ENCODE measurements around the gene ZDHHC12. TPM values are rescaled to one million over a fixed set of nuclear protein-coding genes. Genes with fewer than 3 reads are reported as not detected.

The ZDHHC12 gene
- total and polyA plus RNA-seq, 2 of the 13 experiments (the other 11 are each of a cell fraction or from before 2014, with no cell fraction given): 25.4 to 28.0 TPM

DNA sequence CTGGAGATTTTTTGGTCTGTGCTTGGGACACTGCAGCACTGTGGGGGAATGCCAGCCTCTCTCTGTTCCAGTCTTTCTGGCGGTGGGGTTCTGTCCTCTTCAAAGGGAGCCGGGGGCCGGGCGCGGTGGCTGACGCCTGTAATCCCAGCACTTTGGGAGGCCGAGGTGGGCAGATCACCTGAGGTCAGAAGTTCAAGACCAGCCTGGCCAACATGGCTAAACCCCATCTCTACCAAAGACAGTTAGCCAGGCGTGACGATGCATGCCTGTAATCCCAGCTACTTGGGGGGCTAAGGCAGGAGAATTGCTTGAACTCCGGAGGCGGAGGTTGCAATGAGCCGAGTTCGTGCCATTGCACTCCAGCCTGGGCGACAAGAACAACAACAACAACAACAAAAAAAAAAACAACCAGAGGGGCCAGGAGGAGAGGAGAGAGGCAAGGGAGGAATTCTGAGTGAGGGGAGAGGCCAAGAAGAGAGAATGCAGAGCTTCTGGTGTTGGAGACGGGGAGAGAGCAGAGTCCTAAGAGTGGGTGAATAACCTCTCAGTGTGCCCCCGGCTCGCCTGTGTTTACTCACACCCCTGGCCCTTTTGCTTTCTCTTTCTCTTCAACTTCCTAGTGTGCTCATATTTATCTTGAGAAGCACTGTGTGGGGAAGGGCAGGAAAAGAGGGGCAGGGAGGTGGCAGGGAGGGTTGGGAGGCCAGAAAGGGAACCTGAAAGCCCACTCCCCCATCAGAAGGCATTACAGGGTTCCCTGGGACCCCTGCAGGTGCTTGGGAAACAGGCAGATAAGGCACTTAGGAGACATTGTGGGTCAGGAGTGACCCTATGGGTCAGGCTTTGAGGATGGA, 38.1 kb downstream of the ZDHHC12 start (continued):
- TF ChIP-seq RARA (CRISPR knock-in tag; IDR thresholded peaks at IDR 0.05) (0 out of 2 replicates have a peak, but pooled peaks have one; percentile 6), JUND (CRISPR knock-in tag; IDR thresholded peaks at IDR 0.05) (no peak), ZFP62 (CRISPR knock-in tag; IDR thresholded peaks at IDR 0.05) (no peak), ZNF230 (CRISPR knock-in tag; IDR thresholded peaks at IDR 0.05) (no peak), ZNF550 (CRISPR knock-in tag; IDR thresholded peaks at IDR 0.05; ENCODE audit: borderline replicate concordance) (no peak), SP5 (CRISPR knock-in tag; IDR thresholded peaks at IDR 0.05; ENCODE audit: borderline replicate concordance, low read depth) (no peak)
- TF ChIP-seq, protein P1, sequence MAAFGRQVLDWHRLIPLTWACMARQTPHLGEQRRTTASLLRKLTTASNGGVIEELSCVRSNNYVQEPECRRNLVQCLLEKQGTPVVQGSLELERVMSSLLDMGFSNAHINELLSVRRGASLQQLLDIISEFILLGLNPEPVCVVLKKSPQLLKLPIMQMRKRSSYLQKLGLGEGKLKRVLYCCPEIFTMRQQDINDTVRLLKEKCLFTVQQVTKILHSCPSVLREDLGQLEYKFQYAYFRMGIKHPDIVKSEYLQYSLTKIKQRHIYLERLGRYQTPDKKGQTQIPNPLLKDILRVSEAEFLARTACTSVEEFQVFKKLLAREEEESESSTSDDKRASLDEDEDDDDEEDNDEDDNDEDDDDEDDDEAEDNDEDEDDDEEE (CRISPR knock-in tag; IDR thresholded peaks at IDR 0.05): peak; percentile 63; the same call in 1 of the 2 replicates
- TF ChIP-seq, protein P2, sequence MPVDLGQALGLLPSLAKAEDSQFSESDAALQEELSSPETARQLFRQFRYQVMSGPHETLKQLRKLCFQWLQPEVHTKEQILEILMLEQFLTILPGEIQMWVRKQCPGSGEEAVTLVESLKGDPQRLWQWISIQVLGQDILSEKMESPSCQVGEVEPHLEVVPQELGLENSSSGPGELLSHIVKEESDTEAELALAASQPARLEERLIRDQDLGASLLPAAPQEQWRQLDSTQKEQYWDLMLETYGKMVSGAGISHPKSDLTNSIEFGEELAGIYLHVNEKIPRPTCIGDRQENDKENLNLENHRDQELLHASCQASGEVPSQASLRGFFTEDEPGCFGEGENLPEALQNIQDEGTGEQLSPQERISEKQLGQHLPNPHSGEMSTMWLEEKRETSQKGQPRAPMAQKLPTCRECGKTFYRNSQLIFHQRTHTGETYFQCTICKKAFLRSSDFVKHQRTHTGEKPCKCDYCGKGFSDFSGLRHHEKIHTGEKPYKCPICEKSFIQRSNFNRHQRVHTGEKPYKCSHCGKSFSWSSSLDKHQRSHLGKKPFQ (CRISPR knock-in tag; IDR thresholded peaks at IDR 0.05; ENCODE audit: insufficient replicate concordance): peak; percentile 44
- TF ChIP-seq, protein P3, sequence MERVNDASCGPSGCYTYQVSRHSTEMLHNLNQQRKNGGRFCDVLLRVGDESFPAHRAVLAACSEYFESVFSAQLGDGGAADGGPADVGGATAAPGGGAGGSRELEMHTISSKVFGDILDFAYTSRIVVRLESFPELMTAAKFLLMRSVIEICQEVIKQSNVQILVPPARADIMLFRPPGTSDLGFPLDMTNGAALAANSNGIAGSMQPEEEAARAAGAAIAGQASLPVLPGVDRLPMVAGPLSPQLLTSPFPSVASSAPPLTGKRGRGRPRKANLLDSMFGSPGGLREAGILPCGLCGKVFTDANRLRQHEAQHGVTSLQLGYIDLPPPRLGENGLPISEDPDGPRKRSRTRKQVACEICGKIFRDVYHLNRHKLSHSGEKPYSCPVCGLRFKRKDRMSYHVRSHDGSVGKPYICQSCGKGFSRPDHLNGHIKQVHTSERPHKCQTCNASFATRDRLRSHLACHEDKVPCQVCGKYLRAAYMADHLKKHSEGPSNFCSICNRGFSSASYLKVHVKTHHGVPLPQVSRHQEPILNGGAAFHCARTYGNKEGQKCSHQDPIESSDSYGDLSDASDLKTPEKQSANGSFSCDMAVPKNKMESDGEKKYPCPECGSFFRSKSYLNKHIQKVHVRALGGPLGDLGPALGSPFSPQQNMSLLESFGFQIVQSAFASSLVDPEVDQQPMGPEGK (CRISPR knock-in tag; IDR thresholded peaks at IDR 0.05): peak; percentile 51; the same call in 1 of the 2 replicates
- TF ChIP-seq, protein P4, sequence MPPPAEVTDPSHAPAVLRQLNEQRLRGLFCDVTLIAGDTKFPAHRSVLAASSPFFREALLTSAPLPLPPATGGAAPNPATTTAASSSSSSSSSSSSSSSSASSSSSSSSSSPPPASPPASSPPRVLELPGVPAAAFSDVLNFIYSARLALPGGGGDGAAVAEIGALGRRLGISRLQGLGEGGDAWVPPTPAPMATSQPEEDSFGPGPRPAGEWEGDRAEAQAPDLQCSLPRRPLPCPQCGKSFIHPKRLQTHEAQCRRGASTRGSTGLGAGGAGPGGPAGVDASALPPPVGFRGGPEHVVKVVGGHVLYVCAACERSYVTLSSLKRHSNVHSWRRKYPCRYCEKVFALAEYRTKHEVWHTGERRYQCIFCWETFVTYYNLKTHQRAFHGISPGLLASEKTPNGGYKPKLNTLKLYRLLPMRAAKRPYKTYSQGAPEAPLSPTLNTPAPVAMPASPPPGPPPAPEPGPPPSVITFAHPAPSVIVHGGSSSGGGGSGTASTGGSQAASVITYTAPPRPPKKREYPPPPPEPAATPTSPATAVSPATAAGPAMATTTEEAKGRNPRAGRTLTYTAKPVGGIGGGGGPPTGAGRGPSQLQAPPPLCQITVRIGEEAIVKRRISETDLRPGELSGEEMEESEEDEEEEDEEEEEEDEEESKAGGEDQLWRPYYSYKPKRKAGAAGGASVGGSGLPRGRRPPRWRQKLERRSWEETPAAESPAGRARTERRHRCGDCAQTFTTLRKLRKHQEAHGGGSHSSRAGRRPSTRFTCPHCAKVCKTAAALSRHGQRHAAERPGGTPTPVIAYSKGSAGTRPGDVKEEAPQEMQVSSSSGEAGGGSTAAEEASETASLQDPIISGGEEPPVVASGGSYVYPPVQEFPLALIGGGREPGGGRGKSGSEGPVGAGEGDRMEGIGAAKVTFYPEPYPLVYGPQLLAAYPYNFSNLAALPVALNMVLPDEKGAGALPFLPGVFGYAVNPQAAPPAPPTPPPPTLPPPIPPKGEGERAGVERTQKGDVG (CRISPR knock-in tag; IDR thresholded peaks at IDR 0.05; ENCODE audit: borderline replicate concordance): no peak

Data from HepG2 (cell line).